GM18909 (cell line): ENCODE results near the gene TTC28.
"Not testable (repeated sequence)": the region's sequence is repeated elsewhere in the genome, so short reads cannot be mapped to it uniquely, and the experiment has no call there.

ENCODE experiments used
- ATAC-seq: cut with Tn5 transposase; IDR thresholded peaks from one replicate; pipeline ENCODE4 v1.9.1; 2021; ENCODE audit warnings: mild to moderate bottlenecking; ENCODE audit not compliant: unreplicated experiment, poor library complexity

The TTC28 gene

DNA sequence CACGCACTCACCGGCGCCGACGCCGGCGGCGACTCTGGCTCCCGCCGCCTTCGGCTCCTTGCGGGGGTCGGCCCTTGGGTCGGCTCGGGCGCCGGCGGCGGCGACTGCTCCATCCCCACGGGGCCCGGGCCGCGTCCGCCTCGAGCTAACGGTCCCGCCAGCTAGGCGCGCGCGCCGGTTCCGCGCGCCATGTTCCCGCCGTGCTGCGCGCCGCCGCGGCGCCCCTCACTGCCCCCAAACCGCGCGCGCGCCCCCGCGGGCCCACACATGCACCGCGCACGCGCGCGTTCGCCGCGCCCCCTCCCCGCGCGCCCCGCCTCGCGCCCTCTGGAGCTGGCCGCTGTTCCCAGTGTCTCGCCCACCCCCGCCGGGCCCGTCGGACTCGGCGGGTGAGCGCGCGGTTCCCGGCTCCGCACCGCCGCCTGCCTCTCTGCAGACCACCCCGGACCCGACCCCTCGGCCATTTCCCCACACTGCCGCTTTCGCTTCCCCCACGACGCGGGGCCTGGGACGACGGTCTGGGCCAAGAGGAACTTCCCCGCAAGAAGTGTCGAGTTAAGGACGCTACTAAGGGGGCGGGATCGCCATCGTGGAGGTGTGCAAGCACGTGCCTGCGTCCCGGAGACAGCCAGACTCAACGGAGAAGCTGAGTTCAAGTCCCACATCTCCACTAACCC lies at the start of gene TTC28:
Gene TTC28 (minus strand): TSS at position 230 of the 677 bp plus-strand sequence. CDS start 117 bp downstream, at position 113.
- not testable (repeated sequence) for ATAC-seq

DNA sequence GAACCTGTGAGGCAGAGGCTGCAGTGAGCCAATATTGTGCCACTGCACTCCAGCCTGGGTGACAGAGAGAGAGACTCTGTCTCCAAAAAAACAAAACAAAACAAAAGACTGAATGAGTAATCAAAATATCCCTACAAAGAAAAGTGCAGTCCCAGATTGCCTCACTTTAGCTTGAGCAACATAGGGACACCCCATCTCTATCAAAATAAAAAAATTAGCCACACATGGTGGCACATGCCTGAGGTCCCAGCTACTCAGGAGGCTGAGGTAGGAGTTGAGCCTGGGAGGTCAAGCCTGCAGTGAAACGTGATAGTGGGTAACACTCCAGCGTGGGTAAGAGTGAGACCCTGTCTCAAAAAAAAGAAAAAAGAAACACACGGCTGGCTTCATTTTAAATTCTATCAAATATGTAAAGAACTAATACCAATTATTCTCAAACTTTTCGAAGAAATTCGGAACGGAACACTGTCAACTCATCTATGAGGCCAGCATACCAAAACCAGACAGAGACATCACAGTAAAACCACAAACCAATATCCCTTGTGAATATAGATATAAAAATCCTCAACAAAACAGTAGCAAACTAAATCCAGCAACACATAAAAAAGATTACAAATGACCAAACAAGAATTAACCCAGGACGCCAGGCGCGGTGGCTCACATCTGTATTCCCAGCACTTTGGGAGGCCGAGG lies 49.1 kb upstream of the TTC28 start:
- ATAC-seq, result no peak

DNA sequence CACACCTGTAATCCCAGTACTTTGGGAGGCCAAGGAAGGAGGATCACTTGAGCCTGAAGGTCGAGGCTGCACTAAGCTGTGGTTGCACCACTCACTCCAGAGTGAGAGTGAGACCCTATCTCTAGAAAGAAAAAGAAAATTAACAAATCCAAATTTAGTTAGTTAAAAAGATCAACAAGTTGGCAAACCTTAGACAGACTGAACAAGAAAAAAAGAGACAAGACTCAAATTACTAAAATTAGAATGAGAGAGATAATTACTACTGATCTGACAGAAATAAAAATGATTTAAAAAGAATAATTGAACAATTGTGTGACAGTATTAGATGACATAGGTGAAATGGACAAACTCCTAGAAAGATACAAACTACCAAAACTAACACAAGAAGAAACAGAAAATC lies 48.4 kb upstream of the TTC28 start:
- no peak for ATAC-seq

DNA sequence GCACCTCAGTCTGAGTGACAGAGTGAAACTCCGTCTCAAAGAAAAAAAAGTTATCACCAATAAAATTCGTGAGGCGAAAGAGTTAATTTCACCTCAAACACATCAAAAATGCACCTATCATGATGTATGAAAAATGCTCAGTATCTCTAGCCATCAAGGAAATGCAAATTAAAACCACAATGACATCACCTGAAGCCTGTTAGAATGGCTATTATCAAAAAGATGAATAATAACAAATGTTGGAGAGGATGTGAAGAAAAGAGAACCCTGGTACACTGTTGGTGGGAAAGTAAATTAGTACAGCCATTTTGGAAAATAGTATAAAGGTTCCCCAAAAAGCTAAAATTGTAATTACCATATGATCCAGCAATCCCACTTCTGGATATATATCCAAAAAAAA lies 38.4 kb upstream of the TTC28 start:
- ATAC-seq, result no peak

DNA sequence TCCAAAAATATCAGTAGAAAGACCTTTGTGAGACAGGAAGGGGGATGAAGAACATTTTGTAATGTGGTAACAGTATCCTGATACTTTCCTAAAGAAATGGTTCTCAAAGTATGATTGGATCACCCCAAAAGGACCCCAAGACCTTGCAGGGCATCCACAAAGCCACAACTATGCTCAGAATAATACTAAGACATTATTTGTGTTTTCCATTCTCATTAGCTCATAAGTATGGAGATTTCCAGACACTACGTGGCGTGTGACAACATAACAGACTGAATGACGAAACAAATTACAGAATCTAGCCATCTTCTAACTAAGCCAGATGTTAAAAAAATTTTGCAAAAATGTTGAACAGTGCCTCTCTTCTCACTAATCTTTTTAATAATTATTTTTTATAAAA lies 37.0 kb upstream of the TTC28 start:
- ATAC-seq, result no peak

DNA sequence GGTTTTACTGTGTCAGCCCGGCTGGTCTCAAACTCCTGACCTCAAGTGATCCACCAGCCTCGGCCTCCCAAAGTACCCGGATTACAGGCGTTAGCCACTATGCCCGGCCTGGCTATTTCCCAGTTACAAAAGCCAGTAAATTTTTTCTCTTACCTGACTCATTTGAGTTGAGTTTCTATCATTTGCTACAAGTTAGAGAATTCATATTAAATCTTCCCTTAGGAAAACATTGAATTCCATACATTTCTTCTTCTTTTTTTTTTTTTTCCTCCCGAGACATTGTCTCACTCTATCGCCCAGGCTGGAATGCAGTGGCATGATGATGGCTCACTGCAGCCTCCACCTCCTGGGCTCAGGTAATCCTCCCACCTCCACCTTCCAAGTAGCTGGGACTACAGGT lies 36.0 kb upstream of the TTC28 start:
- no peak for ATAC-seq

DNA sequence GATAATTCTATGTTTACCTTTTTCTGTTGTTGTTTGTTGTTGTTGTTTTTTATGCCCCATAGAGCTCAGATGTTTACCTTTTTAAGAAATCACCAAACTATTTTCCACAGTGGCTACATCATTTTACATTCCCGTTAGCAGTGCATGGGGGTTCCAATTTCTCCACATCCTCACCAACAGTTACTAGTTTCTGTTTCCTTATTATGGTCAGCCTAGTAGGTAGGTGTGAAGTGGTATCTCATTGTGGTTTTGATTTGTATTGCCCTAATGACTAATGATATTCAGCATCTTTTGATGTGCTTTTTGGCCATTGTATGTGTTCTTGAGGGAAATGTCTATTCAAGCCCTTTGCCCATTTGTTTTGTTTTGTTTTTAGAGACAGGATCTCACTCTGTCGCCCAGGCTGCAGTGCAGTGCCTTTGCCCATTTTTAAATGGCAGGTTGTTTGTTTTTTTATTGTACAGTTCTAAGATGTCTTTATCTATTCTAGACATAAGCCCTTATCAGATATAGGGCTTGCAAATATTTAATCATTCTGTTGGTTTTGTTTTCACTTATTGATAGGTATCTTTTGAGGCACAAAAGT lies 34.5 kb upstream of the TTC28 start:
- no peak for ATAC-seq

DNA sequence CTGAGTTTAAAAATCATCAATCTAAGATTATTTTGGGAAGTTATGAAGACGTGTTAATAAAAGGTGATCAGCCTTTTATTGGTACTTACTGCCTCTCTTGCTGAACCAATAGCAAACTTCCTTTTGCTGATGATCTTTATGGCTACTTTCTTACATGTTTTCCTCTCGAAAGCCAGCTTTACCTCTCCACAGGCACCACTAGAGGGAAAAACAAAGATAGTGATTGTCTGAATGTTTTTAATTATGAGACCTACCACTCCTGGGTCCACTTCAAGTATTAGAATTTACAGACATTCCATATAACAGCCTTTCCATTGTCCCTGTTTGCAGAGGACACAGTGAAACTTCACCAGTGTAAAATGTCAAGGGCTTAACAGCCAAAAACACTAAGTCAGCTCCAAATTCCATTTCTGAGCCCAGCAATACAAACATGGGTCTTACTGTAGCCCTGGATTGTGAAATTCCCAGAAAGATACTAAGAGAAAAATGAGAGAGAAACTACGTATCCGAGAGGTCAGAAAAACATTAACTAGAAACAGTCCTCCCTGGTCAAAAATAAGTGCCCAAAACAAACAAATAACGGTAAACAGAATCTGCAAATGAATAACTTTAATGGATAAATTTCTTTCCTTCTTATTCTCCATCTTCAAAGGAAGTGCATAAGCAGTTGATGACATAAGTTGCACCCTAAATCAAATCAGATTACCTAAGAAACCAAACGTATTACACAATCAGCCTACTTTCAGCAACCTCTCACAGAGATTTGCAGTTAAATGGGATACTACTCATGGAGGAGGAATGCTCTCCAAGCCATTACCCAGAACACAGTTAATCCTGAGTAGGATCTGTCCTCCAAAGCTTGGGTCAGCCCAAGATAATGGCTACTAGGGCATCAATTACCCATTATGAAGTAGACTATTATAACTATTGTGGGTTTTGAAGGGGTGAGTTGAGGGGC lies 32.5 kb upstream of the TTC28 start:
- no peak for ATAC-seq

DNA sequence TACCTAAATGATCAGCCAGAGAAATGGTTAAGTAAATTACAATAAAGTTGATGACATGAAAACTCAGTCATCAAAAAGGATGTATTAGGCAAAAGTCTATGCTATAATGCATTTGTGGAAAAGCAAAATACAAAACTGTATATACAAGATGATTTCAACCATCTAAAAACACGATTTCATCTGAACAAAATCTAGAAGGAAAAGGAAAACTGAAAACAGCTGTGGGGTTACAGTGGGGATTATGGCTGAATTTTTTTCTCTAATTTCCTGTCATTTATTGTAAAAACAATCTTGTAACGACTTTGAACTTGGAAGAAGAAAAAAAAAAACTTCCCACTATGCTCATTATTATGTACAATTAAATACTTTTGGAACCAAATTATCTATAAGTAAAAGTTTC lies 31.7 kb upstream of the TTC28 start:
- no peak for ATAC-seq

DNA sequence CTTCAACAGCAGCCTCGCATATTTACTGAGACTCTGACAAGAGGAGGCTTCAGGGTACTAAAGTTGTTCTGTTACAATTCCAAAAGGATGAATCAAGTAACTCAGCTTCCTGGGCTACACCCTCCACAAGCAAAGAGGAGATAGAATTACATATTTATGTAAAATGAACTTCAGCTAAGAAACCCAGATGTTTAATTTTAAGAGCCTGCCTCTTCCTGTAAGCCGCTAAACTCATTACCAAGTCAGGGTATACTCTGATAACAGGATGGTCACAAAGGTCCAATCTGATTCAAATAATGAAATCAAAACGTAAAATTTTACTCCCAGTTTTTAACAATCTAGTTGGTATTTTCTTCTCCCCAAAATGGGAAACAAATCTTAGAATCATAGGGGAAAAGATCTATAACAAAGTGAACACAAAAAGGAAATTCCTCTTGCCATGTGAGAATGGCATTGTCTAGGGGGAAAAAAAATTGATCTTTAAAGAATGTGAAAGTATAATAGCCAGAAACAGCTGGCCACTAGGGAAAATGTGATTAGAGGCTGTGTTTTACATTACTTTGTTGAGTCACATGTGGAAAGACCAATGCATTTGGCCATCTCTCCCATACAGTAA lies 31.0 kb upstream of the TTC28 start:
- ATAC-seq, result no peak

DNA sequence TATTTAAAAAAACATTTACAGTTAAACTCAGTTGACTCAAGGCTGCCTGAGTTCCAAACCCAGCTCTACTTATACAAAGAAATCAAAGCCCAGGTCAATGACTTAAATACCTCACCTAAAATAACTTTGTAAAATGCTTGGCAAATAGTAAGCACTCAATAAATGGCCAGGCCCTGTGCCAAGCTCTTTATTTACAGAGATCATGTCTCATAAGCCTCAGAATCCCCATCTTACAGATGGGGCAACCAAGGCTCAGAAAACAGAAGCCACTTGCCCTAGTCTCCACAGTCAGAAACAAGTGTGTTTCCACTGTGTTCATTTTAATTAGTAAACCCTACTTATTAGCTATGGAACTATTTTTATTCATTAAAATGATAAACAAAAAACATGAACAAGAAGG lies 30.5 kb upstream of the TTC28 start:
- no peak for ATAC-seq

DNA sequence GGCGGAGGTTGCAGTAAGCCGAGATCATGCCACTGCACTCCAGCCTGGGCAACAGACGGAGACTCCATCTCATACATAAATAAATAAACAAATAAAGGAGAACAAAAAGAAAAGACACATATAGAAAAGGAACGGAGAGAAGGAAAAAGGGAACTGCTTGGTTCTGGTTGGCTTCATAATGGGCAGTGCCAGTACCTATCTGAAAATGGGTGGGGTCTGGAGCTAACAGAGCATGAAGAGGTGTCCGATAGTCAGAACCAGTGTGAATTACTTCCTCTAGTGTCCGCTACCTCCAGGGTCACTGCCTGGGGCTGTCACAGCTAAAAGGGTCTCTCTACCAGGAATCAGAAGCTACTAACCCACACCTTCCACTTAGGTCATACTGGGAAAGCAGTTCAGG lies 27.2 kb upstream of the TTC28 start:
- ATAC-seq, result no peak

DNA sequence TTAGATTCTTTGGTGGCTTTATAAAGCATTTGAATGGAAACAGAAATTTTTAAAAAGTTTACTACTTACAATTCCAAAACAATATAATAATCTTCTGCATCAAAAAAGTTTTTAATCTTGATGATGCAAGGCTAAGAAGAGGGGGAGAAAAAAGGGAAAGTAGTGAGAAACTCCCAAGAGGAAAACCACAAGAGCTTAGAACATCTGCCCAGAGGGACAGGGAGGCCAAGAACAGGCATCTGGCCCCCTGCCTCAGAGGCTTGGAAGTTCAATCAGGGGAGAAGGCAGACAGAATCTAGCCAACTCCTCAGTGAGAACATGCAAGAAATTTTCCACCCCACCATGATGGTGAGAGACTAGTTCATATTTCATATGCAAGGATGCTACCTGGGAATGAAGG lies 23.8 kb upstream of the TTC28 start:
- ATAC-seq, result no peak

DNA sequence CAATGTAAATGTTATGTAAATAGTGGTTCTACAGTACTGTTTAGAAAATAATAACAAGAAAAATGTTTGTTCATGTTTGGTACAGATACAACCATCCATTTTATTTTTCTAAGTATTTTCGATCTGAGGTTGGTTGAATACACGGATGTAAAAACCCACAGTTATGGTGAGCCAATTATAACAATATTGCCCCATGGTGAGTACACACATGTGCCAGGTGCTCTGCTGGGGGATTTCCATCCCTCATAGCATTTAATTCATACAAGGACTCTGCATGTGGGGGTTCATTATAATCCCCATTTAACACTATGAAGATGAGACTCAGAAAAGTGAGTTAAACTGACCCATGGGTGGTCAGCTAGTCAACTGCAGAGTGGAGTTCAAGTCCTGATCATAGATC lies 23.3 kb upstream of the TTC28 start:
- ATAC-seq, result no peak

DNA sequence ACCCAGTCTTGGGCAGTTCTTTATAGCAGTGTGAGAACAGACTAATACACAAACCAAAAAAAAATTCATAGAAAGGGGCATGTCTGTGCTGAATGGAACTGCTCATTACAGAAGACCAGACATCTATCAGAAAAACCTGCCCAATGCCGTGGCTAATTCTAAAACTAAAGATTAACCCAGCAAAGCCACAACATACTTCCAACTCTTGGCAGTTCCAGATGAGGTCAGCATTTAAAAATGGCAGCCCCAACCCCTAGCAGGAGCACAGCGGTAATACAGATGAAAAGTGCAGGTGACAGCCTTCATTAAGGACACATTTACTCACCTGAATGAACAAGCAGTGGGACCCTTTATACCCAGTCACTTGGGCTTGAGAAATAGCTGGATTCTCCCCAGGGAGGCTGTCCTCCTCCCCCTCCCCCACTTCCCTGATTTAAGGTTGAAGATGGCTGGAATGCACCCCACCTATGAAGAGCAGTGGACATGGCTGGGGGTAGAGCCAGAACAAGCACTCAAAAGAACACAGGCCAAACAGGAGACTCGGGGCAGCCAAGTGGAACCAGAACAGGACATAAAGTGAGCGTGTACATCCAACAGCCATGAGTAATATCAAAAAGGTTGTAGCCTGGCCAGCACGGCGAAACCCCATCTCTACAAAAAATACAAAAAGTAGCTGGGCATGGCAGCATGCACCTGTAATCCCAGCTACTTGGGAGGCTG lies 13.6 kb upstream of the TTC28 start:
- ATAC-seq, result not testable (repeated sequence)

DNA sequence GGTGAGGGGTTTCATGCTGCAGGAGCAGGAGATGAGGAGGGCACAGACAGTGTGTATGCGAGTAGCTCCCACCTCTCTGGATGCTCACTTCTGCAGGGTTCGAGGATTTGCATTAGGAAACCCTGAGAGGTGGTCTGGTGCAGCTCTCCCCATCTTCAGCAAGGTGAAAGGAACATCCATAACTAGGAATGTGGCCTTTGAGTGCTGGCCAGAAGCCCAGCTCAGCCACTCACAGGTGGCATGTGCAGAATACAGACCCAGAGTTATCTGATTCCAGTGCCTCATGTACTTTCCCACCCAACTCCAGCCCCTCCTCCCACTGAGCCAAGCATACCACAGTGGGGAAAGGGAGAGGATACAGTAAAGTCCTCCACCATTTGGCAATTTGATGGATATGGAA lies 10.2 kb upstream of the TTC28 start:
- not testable (repeated sequence) for ATAC-seq

DNA sequence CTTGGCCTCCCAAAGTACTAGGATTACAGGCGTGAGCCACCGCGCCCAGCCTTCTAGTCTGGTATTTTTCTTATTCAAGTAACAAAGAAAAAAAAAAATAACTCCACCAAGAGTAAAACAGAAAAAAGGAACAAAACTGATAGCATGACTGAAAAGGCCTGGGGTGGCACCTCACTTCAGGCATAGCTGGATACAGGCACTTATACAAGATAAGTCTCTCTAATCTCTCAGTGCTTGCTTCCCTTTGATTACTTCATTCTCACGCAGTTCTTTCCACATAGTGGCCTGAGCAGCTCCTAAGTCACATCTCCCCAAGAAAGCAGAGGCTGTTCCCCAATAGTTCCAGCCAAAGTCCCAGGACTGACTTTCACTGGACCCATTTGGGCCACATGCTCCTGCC lies 3.3 kb upstream of the TTC28 start:
- not testable (repeated sequence) for ATAC-seq

DNA sequence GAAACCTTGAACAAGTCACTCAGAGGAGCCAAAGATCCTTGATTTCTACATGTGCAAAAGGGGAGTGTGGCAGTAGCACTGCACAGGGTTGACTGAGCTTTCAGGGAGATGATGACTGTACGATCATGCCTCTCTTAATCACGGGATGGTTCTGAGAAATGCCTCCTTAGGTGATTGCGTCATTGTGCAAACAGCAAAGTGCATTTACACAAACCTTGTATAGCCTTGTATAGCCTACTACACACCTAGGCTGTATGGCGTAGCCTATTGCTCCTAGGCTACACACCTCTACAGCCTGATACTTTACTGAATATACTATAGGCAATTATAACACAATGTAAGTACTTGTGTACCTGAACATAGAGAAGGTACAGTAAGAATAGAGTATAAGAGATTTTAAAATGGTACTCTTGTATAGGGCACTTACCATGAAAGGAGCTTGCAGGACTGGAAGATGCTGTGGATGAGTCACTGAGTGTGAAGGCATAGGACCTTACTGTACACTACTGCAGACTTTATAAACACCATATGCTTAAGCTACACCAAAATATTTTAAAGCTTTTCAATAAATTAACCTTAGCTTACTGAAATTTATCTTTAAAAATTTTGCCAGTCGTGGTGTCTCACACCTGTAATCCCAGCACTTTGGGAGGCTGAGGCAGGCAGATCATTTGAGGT lies 1.3 kb upstream of the TTC28 start:
- not testable (repeated sequence) for ATAC-seq
